Inflammatory macrophage treated with lipopolysaccharide for 4 hours (primary cell): ENCODE measurements around the gene SVIL.
"Not testable (repeated sequence)": the region's sequence is repeated elsewhere in the genome, so short reads cannot be mapped to it uniquely, and the experiment has no call there.

Experiments used
- DNase-seq: peaks from one replicate; pipeline ENCODE4 v3.0.0-alpha.2; 2020

The SVIL gene

DNA sequence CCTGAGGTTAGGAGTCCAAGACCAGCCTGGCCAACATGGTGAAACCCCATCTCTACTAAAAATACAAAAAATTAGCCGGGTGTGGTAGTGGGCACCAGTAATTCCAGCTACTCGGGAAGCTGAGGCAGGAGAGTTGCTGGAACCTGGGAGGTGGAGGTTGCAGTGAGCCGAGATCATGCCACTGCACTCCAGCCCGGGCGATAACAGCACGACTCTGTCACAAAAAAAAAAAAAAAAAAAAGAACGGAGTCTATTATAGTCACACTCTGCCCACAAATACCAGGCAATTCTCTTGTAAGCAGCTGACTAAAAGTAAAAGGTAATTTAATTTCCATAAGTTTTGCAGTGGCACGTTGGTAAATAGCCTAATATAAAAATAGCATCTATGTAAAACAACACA is 98.1 kb downstream of the SVIL start:
- not testable (repeated sequence) for DNase-seq

DNA sequence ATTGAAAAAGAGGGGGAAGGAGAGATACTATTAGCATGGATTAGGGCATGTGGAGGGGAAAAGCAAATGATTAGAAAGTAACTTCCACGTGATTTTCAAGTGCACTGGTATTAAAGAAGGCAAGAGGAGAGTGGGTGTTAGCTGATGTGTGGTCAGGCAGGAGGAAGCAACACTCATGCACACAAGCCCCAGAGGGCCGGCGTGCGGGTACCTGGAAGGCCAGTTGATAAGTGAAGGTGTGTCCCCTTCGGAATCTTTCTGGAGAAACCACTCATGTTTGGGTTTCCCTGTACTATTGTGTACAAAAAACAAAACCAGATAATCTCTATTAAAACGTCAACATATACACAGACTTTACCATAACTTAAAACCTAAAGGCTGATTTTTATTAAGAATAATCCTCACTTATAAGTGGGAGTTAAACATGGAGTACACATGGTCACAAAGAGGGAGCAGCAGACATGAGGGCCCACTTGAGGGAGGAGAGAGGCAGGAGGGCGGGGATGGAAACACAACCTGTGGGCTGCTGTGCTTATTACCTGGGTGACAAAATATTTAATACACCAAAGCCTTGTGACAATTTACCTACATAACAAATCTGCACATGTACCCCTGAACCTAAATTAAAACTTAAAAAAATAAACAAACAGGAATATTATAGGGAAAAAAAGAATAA is 98.9 kb downstream of the SVIL start:
- DNase-seq = no peak

DNA sequence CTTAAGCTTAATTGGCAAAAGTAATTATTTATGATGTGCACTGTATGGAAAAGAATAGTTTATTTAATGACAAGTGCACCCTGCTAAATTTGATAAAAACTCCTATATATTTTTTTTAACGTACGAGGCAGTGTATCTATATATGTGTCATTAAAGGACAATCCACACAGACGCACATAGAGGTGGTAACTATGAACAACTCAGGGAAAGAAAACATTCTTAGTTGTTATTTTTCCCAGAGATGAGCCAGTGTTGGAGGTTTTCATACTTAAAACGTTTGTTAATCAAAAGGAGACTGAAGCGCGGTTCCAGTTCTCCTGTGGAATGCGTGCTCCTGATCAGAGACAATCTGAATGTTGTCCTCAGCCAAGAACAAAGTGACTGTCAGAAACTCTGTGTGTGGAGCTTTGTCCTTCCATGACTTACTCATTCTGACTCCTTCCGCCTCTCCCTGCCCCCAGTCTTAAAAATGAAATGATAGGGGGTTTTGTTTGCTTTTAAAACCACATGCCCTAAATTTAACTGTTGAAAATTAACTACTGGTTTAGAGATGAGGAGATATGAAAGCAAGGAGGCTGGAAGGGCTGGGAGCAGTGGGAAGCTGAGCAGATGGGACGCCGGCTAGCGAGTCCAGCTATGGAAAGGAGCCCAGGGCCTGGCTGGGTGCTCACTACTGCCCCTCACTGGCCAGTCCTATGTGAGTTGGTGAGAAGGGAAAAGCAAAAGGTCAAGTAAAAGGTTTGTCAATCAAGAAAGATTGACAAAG is 99.6 kb downstream of the SVIL start:
- peak; percentile 20 for DNase-seq

DNA sequence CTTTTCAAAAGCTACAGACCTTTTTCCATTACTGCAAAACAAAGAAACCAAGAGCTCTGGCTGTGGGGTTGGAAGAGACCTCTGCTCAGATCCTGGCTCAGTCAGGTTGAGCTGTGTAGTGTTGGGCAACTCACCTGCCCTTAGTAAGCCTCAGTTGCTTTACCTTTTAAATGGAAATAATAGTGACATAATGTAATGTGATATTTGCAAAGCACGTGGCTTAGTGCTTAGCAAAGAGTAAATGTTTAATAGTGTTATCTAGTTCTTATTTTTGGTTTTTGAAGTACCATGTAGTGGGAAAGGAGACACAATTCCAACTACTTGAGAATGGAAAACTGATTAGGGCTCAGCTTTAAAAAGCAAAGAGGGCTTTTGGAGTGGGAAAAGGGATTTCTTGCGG is 100.2 kb downstream of the SVIL start:
- DNase-seq = no peak

DNA sequence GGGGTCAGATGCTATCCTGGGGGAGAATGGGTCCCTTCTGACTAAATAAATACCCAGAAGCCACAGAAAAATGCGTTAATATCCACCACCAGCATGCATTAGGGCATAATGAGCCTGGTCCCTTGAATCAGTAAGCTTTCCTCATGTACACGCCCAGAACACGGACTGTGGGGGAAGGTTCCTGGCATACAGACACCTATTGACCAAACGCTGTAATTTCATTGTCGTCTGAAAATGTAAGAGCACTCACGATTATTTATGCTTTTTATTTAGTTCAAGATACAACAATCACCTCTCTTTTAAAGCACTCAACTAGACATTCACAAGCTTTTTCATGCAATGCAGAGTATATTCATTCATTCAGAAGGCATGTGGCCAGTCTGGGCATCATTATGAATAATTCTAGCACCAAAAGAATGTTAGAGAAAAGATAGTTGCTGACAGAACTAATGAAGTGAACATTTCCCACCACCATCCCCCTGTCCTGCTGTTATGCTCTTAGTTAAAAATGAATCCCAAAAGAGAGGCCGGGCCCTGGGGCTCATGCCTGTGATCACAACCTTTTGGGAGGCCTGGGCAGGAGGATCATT is 101.0 kb downstream of the SVIL start:
- DNase-seq = no peak

DNA sequence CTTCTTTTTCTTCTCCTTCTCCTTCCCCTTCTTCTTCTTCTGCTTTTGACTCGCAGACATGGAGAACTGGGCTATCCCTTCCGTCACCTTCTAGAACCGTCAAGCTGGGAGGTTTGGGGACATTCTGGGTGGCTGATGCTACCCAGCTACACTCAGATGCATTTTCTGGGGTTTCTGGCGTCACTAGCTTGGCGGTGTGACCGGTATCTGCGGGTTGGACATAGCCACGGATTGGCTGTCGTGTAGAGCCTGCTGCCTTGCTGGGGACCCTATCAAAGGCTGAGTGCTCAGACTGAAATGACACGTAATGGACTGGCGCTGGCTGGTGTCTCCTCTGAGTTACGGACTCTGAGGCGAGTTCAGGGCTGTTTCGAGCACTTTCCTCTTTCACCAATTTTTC is 101.7 kb downstream of the SVIL start:
- DNase-seq = peak; percentile 5

DNA sequence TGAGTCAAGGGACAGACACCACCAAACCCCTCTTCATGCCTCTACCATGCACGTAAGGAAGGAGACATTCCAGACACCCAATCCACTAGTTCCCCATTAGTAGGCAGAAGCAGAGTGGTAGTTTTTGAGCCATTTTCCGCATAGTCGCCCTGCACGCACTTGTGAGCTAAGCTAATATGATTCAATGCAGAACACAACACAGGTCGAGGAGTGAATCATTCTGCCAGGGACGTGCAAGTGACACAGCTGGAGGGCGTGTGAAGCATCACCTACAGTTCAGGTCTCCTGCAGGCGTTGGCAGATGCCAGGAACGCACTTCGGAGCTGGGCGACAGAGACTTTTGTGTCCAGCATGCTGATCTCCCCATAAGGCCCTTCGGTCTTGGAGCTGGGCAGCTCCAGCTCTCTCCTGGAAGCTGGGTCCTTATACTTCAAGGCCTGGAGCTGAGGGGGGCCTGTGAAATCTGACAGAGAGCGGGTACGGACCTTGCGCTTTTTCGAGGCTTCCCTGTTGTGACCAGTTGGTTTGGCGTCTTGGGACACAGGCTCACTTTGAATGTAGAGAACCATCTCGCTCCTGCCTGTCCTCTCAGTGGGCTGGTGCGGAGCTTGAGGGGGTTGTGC is 102.4 kb downstream of the SVIL start:
- no peak for DNase-seq

DNA sequence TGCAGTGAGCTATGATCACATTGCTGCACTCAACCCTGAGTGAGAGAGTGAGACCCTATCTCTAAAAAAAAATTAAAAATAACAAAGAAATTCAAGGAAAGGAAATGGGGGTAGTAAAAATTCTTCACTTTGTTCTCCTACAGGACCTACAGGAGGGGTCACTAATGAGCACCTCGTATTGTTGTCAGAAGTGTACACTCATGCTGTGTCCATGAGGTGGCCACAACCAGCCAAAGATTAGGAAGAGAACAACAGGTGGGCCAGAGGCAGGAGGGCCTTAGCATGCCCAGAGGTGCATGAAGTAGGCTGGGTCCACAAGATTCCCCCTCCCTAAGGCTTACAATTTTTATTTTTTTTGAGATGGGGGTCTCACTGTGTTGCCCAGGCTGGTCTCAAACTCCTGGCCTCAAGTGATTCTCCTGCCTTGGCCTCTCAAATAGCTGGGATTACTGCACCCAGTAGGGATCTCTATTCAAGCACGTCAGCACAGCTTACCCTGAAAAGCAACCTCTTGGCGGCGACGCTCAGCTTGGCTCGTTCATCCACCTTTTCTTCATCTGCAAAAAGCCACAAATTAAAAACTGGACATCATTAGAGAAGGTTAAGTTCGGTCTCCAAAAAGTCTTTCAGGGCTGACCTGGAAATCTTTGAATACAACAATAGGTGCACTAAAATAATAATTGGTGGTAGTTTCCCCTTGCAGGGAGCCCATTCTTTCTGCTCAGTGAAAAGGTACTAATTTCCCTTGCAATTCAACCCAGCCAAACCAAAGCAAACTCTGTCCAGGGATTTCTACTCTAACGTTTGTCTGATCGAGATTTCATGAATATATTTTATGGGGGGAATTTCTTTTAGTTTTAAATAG is 104.4 kb downstream of the SVIL start:
- no peak for DNase-seq

DNA sequence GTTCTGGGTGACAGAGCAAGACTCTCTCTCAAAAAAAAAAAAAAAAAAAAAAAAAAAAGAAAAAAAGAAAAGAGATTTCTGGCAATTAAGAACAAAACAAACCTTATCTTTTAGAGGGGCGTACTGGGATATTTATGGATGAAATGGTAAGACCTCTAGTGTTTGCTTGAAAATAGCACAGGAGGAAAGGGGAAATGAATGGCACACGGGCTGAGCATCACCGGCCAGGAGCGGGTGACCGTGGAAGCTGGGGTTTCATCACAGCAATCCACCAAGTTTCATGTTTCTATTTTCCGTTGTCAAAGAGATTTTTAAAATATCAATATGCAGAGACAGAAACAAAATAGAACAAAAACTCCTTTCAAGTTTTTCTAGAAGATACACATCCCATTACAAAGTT is 105.6 kb downstream of the SVIL start:
- DNase-seq = no peak

DNA sequence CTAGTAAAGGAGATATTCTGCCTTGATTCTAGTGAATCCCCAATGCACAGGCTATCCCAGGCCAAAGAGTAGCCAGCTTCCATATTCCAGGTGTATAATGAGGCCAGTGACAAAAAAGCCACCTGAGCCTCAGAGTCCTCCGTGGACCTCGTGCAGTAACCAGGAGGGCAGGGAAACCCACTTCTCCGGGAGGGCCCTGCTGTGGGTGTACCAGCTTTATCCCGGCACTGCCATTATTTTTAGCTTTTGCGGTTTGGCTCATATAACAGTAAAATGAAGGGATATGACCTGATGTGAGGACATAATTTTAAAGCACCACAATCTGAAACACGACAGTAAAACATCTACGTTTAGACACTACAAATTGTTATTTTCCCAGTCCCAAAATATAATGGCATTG is 109.0 kb downstream of the SVIL start:
- no peak for DNase-seq

DNA sequence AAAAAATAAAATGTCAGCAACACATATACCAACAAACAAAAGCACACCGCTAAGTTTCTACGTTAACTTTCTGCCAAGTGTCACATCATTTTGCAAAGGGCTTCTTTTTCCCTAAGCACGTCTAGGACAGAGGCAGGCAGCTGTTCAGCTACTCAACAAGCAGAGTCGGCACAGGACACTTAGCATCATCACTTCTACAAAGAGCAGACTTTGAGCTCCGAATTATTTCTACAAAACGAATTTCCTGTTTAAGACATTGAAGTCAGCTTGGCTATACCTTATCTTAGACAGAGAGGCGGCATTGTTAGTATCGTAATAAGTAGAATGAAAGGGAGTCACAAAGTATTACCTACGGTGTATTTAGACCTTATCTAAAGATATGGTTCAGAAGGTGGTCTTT is 110.1 kb downstream of the SVIL start:
- DNase-seq = no peak

DNA sequence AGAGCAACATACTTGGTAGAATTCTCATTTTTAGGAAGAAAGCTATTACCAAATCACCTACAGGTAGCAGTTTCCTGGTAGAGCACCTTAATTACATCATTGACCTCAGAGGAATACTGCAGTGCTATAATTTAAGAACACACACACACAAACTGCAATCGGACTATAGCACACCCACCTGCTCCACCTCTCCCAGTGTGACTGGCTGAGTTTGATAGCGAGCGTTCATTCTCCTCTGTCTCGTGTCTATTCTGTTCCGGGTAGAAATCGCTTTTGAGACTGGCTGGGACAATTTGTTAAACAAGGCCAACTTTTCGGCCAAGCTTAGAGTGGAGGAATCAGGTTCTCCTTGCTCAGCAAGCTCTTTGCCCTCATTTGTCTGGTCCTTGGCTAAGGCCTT is 110.5 kb downstream of the SVIL start:
- no peak for DNase-seq

DNA sequence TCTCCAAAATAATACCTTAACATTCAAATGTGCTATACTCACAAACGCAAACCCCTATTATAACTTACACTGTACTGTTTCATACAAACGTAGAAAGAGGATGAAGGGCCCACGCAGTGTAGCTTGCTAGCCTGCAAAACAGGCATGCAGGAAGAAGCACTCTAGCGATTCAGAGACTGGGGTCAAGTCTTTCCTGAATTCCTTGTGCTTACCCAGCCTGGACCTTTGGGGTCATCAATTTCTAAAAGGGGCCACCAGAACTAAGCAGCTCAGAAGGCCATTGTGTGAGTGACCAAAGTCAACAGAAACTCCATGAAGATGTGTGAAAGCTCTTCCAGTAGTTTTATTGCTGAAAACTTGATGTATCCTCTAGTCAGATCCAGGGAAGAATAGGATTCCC is 111.9 kb downstream of the SVIL start:
- no peak for DNase-seq

DNA sequence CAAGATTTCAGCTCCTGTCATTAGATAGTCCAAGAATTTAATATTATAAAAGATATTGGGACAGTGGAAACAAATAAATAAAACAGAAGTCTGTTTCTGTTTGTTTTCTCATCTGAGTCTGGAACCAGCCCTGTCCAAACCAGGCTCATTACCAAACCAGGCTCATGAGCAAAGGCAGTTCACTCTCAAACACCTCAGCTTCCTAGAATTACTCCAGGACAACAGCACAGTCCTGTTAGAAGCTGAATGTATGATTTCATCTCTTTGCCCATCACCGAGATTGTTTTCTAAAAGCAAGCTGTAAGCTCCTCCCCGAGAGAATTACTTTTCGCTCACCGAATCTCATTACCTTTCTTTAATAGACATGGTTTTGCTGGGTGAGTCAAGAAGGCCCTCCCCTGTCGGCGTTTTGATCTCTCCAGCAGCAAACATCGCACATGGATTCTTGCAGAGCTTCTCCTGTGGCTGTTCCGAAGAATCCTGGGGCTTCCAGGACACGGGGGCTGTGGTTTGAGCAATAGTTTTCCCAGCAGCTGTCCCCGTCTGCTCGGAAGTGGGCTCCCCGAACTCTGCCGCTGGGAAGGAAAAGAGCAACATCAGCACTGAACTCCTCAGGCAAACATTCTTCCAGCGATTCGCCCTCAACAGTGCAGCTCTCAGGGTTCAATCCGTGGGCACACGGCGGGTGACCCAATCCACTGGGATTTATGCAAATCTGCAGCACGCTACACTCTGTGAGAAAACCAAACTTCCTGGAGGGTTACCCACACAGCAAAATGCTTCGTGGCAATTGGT is 112.5 kb downstream of the SVIL start:
- no peak for DNase-seq

DNA sequence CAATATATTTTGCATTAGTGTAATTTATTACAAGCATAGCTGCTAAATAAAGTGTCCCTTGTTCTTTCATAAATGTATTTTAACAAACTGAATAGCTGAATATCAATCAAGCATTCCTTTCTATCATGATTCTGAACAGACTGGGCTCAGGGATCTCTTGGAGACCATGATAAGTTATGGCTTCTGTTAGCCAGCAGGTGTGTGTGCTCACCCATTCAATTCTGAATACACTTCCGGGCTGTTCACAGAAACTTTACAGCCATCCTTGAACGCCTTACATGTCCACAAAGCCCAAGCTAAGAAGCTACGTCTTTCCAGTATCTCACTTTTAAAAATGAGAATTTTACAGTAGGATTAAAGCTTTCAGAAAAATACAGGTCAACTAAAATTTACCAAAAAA is 115.1 kb downstream of the SVIL start:
- no peak for DNase-seq

DNA sequence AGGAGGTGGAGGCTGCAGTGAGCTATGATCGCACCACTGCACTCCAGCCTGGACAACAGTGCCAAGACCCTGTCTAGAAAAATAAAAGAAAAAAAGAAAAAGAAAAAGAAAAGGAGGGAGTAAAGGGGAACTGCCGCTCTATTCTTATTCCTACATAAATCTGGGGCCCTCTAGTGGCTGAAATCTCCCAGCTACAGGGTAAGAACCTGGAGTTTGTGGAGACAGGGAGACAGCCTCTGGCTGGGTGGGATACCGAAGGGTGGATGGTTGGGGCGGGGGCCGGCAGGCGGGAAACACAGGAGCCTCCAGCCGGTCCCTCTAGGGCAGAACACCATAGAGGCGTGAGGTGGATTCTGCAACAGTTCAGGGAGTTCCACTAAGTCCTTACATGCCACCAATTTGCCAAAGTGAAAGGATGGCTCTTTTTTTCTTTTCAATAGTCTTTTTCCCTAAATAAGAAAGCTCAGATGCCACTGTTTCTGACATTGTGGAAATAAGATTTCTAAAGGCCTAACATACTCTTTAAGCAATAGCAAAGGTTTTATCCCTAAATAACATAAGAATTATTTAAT is 117.3 kb downstream of the SVIL start:
- DNase-seq = peak; percentile 51

DNA sequence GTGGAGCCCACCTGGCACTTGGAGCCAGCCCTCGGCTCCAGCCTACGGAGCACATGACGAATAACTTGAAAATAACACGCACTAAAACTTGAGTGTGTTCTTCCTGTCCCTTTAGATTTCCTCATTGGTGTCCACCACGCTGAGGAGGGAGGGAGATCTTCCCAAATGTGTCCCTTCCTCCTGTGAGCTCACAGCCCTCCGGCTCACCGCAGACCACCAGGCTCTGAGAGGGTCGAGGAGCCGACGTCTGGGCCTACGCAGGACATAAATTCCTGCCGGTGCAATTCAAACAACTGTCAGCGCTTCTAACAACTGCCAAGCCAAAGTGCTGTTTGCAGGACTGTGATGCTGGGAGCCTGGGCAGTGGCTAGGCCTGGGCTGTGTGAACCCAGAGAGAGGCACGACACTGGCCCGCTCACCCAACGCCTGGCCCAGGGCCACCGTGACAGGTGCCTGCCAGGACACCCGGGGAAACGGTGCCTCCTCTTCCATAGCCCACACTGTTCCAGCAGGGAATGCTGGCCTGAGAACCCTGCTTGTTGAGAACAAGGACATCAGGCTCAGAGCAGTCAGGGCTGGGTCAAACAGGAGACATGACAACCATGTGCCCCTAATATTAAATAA is 118.3 kb downstream of the SVIL start:
- not testable (repeated sequence) for DNase-seq

DNA sequence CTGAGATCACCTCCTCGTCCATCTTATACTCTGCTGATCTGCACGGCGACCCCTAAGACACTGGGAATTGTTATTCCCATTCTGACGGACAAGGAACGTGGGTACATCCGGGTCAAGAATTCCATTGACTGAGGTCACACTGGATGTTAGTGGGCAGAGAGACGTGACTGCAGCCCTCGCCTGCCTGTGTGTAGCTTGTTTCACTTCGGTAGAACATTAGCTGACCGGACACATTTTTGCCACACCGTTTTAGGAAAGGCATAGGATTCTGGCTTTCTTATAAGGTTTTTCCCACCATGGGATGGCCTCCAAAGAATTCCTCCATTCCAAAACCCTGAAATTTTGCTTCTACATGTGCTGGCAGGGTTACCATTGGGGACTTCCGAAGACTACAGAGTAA is 118.9 kb downstream of the SVIL start:
- not testable (repeated sequence) for DNase-seq

DNA sequence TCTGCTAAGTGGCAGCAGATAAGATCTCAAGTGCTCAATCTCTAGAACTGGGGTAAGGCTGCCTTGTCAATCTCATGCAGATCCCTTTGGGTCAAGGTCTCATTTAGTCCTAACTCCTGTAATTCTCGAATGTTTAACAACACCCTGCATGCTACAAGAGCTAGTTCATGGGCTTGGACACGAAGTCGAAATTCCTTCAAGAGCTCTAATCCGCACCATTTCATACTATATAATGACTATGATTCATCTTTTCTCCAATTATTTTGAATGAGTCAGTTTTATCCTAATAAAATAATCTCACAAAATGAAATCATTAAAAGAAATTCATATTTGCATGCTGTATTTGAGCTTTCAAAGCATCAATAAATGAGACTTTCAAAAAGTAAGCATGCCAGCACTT is 119.7 kb downstream of the SVIL start:
- not testable (repeated sequence) for DNase-seq

DNA sequence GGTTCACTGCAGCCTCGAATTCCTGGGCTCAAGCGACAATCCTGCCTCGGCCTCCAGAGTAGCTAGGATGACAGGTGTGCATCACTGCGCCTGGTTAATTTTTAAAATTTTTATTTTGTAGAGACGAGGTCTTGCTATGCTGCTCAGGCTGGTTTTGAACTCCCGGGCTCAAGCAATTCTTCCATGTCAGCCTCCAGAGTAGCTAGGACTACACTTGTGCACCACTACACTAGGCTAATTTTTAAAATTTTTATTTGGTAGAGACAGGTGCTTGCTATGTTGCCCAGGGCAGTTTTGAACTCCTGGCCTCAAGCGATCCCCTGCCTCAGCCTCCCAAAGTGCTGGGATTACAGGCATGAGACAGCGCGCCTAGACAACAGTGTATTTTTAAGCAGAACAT is 120.5 kb downstream of the SVIL start:
- DNase-seq = no peak

DNA sequence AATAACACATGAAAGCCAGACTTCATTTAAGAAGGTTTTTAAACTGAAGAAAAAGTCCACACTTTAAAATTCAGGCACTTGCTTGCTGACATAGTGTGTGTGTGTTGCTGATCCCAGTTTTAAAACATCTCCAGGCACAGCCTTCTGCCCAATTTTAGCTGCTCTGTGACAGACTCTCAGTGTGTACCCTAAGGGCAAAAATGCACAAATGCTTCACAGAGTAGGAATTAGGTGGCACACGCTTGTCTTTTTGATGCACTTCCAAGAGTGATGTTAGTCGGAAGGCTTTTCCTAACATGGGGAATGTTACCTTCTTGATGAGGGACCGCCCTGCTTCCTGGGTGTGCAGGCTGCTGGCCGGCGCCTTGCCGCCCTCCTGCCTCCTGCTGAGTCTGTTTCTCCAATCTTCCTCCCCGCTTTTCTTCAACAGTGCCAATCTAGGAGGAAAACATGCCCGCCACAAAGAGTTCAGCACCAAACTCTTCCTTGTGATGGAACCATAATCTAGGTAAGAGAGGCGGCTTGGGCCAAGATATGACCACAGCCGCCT is 122.3 kb downstream of the SVIL start:
- no peak for DNase-seq
